Parathyroid adenoma (tissue), 2 donors: ENCODE measurements around the gene ACKR3.

ENCODE experiments used
- H2AFZ ChIP-seq: fragments of 300-600 bp; sonication (generic); one replicate; pipeline ENCODE4 v1.7.0; 2017; ENCODE audit warnings: antibody characterized with exemption, mild to moderate bottlenecking
- H3K27ac ChIP-seq: fragments of 300-600 bp; sonication (generic); one replicate; pipeline ENCODE4 v1.7.0; 2017
- H3K27me3 ChIP-seq: fragments of 300-600 bp; sonication (generic); one replicate; pipeline ENCODE4 v1.7.0; 2017; ENCODE audit warnings: low read length; ENCODE audit not compliant: control insufficient read depth, insufficient read depth
- H3K36me3 ChIP-seq: fragments of 300-600 bp; sonication (generic); one replicate; pipeline ENCODE4 v1.7.0; 2017; ENCODE audit warnings: low read length; ENCODE audit not compliant: control insufficient read depth, insufficient read depth
- H3K4me1 ChIP-seq: fragments of 300-600 bp; sonication (generic); one replicate; pipeline ENCODE4 v1.7.0; 2017; ENCODE audit warnings: control low read depth
- H3K4me2 ChIP-seq: fragments of 300-600 bp; sonication (generic); one replicate; pipeline ENCODE4 v1.7.0; 2017; ENCODE audit warnings: low read length
- H3K4me3 ChIP-seq: fragments of 300-600 bp; sonication (generic); one replicate; pipeline ENCODE4 v1.7.0; 2017; ENCODE audit warnings: low read depth, low read length
- H3K79me2 ChIP-seq: fragments of 300-600 bp; sonication (generic); one replicate; pipeline ENCODE4 v1.7.0; 2017; ENCODE audit warnings: control low read depth
- H3K9ac ChIP-seq: fragments of 300-600 bp; sonication (generic); one replicate; pipeline ENCODE4 v1.7.0; 2017; ENCODE audit warnings: mild to moderate bottlenecking
- H3K9me3 ChIP-seq: fragments of 300-600 bp; sonication (generic); one replicate; pipeline ENCODE4 v1.7.0; 2017; ENCODE audit warnings: low read length; ENCODE audit not compliant: control insufficient read depth
- TF ChIP-seq, protein P1 (sequence below): fragments of 300-600 bp; sonication (generic); IDR thresholded peaks from one replicate; pipeline ENCODE4 v1.7.0; 2017; ENCODE audit warnings: antibody characterized with exemption, mild to moderate bottlenecking
- donor health status: primary hyperparathyroidism.

The ACKR3 gene

DNA sequence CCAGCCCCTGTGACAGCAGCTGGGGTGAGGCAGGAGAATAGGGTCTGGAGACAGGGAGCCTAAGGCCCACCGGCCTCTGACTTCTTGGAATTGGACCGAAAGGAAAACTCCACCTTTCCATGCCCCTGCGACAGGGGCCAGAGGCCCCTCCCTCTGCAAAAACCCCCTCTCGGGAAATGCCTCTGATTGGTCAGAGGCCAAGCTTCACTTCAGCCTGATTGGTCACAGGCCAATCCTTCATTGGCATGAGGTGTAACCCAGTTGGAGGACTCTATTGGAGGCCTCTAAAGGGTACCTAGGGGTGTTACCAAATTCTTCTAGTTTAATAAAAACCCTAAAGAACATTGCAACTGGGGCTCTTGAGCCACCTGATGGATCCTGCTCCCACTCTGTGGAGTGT, 5.7 kb upstream of the ACKR3 start:
- TF ChIP-seq, protein P1, sequence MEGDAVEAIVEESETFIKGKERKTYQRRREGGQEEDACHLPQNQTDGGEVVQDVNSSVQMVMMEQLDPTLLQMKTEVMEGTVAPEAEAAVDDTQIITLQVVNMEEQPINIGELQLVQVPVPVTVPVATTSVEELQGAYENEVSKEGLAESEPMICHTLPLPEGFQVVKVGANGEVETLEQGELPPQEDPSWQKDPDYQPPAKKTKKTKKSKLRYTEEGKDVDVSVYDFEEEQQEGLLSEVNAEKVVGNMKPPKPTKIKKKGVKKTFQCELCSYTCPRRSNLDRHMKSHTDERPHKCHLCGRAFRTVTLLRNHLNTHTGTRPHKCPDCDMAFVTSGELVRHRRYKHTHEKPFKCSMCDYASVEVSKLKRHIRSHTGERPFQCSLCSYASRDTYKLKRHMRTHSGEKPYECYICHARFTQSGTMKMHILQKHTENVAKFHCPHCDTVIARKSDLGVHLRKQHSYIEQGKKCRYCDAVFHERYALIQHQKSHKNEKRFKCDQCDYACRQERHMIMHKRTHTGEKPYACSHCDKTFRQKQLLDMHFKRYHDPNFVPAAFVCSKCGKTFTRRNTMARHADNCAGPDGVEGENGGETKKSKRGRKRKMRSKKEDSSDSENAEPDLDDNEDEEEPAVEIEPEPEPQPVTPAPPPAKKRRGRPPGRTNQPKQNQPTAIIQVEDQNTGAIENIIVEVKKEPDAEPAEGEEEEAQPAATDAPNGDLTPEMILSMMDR, result no peak
- no peak overlapping the region for H3K9ac ChIP-seq
- no peak overlapping the region for H3K4me3 ChIP-seq
- H3K9me3 ChIP-seq, result no peaks in the 10 kb centered on the region
- peaks cover 3% of the 10 kb centered on the region for H3K27me3 ChIP-seq
- no peaks in the 10 kb centered on the region for H3K79me2 ChIP-seq
- no peak overlapping the region for H3K4me2 ChIP-seq
- no peak overlapping the region for H3K27ac ChIP-seq
- no peak overlapping the region for H2AFZ ChIP-seq
- H3K4me1 ChIP-seq, result peaks cover 5% of the 10 kb centered on the region
- no peaks in the 10 kb centered on the region for H3K36me3 ChIP-seq

DNA sequence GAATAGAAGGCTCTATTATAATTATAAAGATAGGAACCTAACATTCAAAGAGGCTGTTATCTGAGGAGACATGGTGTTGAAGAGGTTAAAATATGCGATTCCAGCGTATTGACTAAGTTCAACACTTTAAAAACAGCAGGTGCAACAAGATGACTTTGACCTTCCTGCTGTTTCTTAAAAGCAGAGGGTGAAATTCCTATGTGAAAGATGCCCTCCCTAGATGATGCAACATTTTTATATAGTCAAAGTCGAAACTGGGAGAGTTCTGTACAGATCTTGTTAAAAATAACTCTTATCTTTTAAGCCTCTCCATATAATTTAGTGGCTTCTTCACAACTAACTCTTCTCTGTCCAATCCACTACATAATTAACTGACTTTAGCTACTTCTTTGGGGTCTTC, 4.4 kb upstream of the ACKR3 start:
- Histone ChIP-seq H2AFZ (no peak overlapping the region), H3K36me3 (no peaks in the 10 kb centered on the region), H3K4me3 (no peak overlapping the region), H3K27ac (no peak overlapping the region), H3K9ac (no peak overlapping the region), H3K27me3 (peaks cover 3% of the 10 kb centered on the region), H3K4me2 (no peak overlapping the region), H3K4me1 (peaks cover 5% of the 10 kb centered on the region), H3K9me3 (no peaks in the 10 kb centered on the region), H3K79me2 (no peaks in the 10 kb centered on the region)
- TF ChIP-seq, protein P1, result no peak

DNA sequence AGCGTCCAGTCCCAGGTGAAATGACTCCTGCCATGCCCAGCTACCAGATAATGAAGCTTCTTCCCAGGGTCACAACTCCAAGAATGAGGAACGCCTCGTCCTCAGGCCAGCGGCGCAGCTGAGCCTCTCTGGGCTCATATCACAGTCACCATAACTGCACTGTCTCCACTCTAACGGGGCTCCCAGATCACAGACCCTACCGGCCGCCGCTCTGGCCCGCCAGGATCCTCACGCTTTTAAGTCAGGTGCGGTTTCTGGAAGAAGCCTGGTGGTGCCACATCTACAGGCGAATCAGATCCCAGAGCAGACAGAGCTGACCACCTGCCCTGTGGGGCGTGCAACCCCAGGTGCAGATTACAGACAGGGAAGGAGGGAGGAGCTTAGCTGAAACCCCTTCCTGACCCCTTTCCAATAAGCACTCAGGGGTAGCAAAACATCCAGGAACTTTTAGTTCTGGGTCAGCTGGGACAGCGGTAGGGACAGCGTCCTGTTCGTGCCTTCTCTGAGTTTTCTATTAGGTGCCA, 3.7 kb upstream of the ACKR3 start:
- peaks cover 3% of the 10 kb centered on the region for H3K27me3 ChIP-seq
- no peak overlapping the region for H3K27ac ChIP-seq

DNA sequence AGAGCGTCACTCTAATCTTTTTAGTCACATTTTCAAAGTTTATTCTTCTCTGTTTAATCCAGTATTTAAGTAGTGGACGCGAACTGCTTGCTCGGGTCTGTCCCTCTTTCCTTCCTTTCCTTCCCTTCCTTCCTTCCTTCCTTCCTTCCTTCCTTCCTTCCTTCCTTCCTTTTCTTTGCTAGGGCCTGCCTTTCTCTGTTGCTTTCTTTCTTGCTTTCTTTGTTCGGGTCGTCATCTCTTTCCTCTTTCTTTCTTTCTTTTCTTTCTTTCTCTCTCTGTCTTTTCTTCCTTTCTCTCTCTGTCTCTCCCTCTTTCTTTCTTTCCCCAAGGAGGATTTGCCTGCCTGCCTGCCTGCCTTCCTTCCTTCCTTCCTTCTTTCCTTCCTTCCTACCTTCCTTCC, 3.0 kb upstream of the ACKR3 start:
- Histone ChIP-seq H3K27me3 (peaks cover 3% of the 10 kb centered on the region), H3K27ac (no peak overlapping the region), H2AFZ (no peak overlapping the region), H3K9ac (no peak overlapping the region), H3K4me3 (no peak overlapping the region), H3K9me3 (no peaks in the 10 kb centered on the region), H3K36me3 (no peaks in the 10 kb centered on the region), H3K79me2 (no peaks in the 10 kb centered on the region), H3K4me1 (peaks cover 5% of the 10 kb centered on the region), H3K4me2 (no peak overlapping the region)
- TF ChIP-seq, protein P1, result no peak

More for the DNA sequence above, 3.7 kb upstream of the ACKR3 start:
- no peak overlapping the region for H3K9ac ChIP-seq
- TF ChIP-seq, protein P1, result no peak
- H3K79me2 ChIP-seq, result no peaks in the 10 kb centered on the region
- no peaks in the 10 kb centered on the region for H3K36me3 ChIP-seq
- no peak overlapping the region for H3K4me3 ChIP-seq
- no peaks in the 10 kb centered on the region for H3K9me3 ChIP-seq
- H3K4me2 ChIP-seq, result no peak overlapping the region
- H3K4me1 ChIP-seq, result peaks cover 5% of the 10 kb centered on the region
- no peak overlapping the region for H2AFZ ChIP-seq
